ENCODE measurements around the gene POLR3K. TPM values are rescaled to one million over a fixed set of nuclear protein-coding genes. Genes with fewer than 3 reads are reported as not detected.

The POLR3K gene
- polyA plus RNA-seq, 1 of the 3 experiments (the other 2 are of a cell fraction), result 54.5 TPM

- TF ChIP-seq, protein P1, sequence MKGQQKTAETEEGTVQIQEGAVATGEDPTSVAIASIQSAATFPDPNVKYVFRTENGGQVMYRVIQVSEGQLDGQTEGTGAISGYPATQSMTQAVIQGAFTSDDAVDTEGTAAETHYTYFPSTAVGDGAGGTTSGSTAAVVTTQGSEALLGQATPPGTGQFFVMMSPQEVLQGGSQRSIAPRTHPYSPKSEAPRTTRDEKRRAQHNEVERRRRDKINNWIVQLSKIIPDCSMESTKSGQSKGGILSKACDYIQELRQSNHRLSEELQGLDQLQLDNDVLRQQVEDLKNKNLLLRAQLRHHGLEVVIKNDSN (IDR thresholded peaks at IDR 0.05; ENCODE audit: borderline replicate concordance, low read depth), result no peak
- TF ChIP-seq JUND (IDR thresholded peaks at IDR 0.05) (no peak), TAF1 (IDR thresholded peaks at IDR 0.05; ENCODE audit: borderline replicate concordance, low read depth, low read length) (no peak), NRF1 (IDR thresholded peaks at IDR 0.05; ENCODE audit: low read depth, low read length) (no peak), FOXM1 (IDR thresholded peaks at IDR 0.05; ENCODE audit: low read depth) (no peak), FOXJ3 (CRISPR knock-in tag; IDR thresholded peaks at IDR 0.05) (no peak), FOSL2 (IDR thresholded peaks at IDR 0.05; ENCODE audit: borderline replicate concordance, low read depth) (no peak)
- TF ChIP-seq, protein P2, sequence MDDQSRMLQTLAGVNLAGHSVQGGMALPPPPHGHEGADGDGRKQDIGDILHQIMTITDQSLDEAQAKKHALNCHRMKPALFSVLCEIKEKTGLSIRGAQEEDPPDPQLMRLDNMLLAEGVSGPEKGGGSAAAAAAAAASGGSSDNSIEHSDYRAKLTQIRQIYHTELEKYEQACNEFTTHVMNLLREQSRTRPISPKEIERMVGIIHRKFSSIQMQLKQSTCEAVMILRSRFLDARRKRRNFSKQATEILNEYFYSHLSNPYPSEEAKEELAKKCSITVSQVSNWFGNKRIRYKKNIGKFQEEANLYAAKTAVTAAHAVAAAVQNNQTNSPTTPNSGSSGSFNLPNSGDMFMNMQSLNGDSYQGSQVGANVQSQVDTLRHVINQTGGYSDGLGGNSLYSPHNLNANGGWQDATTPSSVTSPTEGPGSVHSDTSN (IDR thresholded peaks at IDR 0.05), result no peak
These were observed 13.1 kb upstream of the POLR3K start (continued) for GRCh38 chr16:66309-67182.

DNA sequence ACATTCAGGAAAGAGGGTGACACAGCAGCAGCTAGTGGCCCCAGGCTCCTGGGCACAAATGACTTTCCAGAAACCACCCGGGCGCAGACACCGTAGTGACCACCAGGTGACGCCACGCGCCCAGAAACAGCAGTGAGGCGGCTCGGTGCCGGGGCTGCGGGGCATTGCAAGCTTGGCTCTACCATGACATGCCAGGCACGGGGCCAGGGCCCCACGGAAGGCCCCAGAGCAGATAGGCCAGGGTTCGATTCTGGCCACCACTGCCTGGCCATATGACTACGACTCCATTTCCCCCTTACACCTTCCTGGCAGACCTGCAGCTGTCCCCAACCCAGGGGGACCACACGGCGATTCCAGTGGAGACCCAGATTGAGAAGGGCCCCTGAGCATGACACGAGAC lies 12.3 kb upstream of the POLR3K start:
- ChIA-PET CTCF (interaction anchor here (0.5 to 21.2 kb wide), 43 partner anchors 9 to 657 kb away, joined by 3 to 793 read pairs (median 4); partner anchors contain the start of genes AXIN1, HBM, HBQ1 and MPG), POLR2A (interaction anchor here (0.6 to 1.0 kb wide), 2 partner anchors 12 to 13 kb away, joined by 3 to 4 read pairs; no protein-coding TSS in a partner anchor)
- peaks cover 3 to 29% of the 10 kb centered on the region in 2 experiments for H3K36me3 ChIP-seq (replicated peaks in 1 of 2; ENCODE audit: control insufficient read depth in 1 of 2, insufficient read depth in 2 of 2, low read length in 1 of 2)
- peaks cover 63% of the 10 kb centered on the region for H4K20me1 ChIP-seq (ENCODE audit: insufficient read depth)
- WGBS (ENCODE audit: low lambda C conversion rate), result no CpG with 5 or more reads among the region's 17 CpGs
- H3K27me3 ChIP-seq (ENCODE audit: insufficient read depth), result no peaks in the 10 kb centered on the region
- H3F3A ChIP-seq (replicated peaks; ENCODE audit: insufficient read depth), result no peaks in the 10 kb centered on the region
- peaks cover 45% of the 10 kb centered on the region for H3K79me2 ChIP-seq (ENCODE audit: insufficient read depth)
- H3K9me3 ChIP-seq, result no peaks in the 10 kb centered on the region
- H3K4me2 ChIP-seq, result 0 out of 2 replicates have a peak overlapping the region, but pooled peaks have one; percentile 5
- peaks cover 0 to 3% of the 10 kb centered on the region in 2 experiments; a peak in 2 of 4 replicates for H3K4me1 ChIP-seq (ENCODE audit: control insufficient read depth in 1 of 2, insufficient read depth in 2 of 2, low read depth in 1 of 2, low read length in 1 of 2)
- no peak overlapping the region for H2AFZ ChIP-seq (ENCODE audit: low read depth)
- H3K4me3 ChIP-seq (ENCODE audit: low read depth in 2 of 2, low read length in 1 of 2), result peak overlapping the region in 1 of 2 experiments; percentile 44; a peak in 1 of 4 replicates
- no peak for TF ChIP-seq POLR2AphosphoS5 (IDR thresholded peaks at IDR 0.05; ENCODE audit: low read depth, low read length)
- TF ChIP-seq NFIC (IDR thresholded peaks at IDR 0.05; ENCODE audit: borderline replicate concordance), result 0 out of 2 replicates have a peak, but pooled peaks have one; percentile 36
- TF ChIP-seq, protein P3, sequence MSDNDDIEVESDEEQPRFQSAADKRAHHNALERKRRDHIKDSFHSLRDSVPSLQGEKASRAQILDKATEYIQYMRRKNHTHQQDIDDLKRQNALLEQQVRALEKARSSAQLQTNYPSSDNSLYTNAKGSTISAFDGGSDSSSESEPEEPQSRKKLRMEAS (IDR thresholded peaks at IDR 0.05; ENCODE audit: low read depth), result no peak
- TF ChIP-seq RAD21 (IDR thresholded peaks at IDR 0.05; ENCODE audit: low read length), result peak; percentile 96
- no peak for TF ChIP-seq FOXJ3 (CRISPR knock-in tag; IDR thresholded peaks at IDR 0.05)
- TF ChIP-seq, protein P2 (IDR thresholded peaks at IDR 0.05), result no peak
- TF ChIP-seq SMC3 (IDR thresholded peaks at IDR 0.05; ENCODE audit: low read depth, low read length), result peak; percentile 97
- peak; percentile 91 for TF ChIP-seq CTCF (IDR thresholded peaks at IDR 0.05)
- no peak for TF ChIP-seq NRF1 (IDR thresholded peaks at IDR 0.05; ENCODE audit: low read depth, low read length)
- no peak for TF ChIP-seq YY1 (IDR thresholded peaks at IDR 0.05; ENCODE audit: low read depth)
- no peak for TF ChIP-seq SIN3A (IDR thresholded peaks at IDR 0.05; ENCODE audit: borderline replicate concordance, low read depth, low read length)
- TF ChIP-seq RXRA (IDR thresholded peaks at IDR 0.05; ENCODE audit: borderline replicate concordance, low read depth), result no peak
- no peak for TF ChIP-seq TCF12 (IDR thresholded peaks at IDR 0.05)
- H3K27ac ChIP-seq (ENCODE audit: low read depth in 2 of 2, low read length in 1 of 2), result no peak overlapping the region
- peak; percentile 95 for DNase-seq
- H3K9ac ChIP-seq, result no peak overlapping the region
- no peaks in the 10 kb centered on the region for H3K9me2 ChIP-seq
